Smooth muscle cell (in vitro differentiated cells): ENCODE measurements around the gene ITGBL1. TPM values are rescaled to one million over a fixed set of nuclear protein-coding genes. Genes with fewer than 3 reads are reported as not detected.
A peak's percentile ranks its signal among the peaks of the same experiment; 100 is the strongest.

Source experiments
- DNase-seq: peaks from one replicate; lab custom pipeline; 2025; ENCODE audit not compliant: unreplicated experiment; lab: John Stamatoyannopoulos, UW
- H2AFZ ChIP-seq: fragments of 200-600 bp; sonication (generic); 2 replicates; pipeline ENCODE4 v1.6.0; 2016; ENCODE audit warnings: antibody characterized with exemption, low read depth, mild to moderate bottlenecking
- H3F3A ChIP-seq: fragments of 200-600 bp; sonication (generic); 2 replicates; pipeline ENCODE4 v1.6.0; 2017; ENCODE audit warnings: antibody characterized with exemption, low read depth
- H3K27ac ChIP-seq: fragments of 200-600 bp; sonication (generic); 2 replicates; pipeline ENCODE4 v1.5.1; 2016; ENCODE audit warnings: low read depth, mild to moderate bottlenecking
- H3K27me3 ChIP-seq: fragments of 200-600 bp; sonication (generic); 2 replicates; pipeline ENCODE4 v1.6.1; 2016; ENCODE audit warnings: low read depth, mild to moderate bottlenecking
- H3K36me3 ChIP-seq: fragments of 200-600 bp; sonication (generic); 2 replicates; pipeline ENCODE4 v1.5.1; 2016; ENCODE audit warnings: low read depth
- H3K4me1 ChIP-seq: fragments of 200-600 bp; sonication (generic); 2 replicates; pipeline ENCODE4 v1.5.1; 2016; ENCODE audit warnings: low read depth
- H3K4me2 ChIP-seq: fragments of 200-600 bp; sonication (generic); 2 replicates; pipeline ENCODE4 v1.6.0; 2016; ENCODE audit warnings: mild to moderate bottlenecking
- H3K4me3 ChIP-seq: fragments of 200-600 bp; sonication (generic); 2 replicates; pipeline ENCODE4 v1.5.1; 2016; ENCODE audit warnings: mild to moderate bottlenecking
- H3K79me2 ChIP-seq: fragments of 200-600 bp; sonication (generic); 2 replicates; pipeline ENCODE4 v1.6.0; 2016; ENCODE audit warnings: low read depth, mild to moderate bottlenecking
- H3K9ac ChIP-seq: fragments of 200-600 bp; sonication (generic); 2 replicates; pipeline ENCODE4 v1.6.0; 2016; ENCODE audit warnings: low read depth
- H3K9me3 ChIP-seq: fragments of 200-600 bp; sonication (generic); replicated peaks from 2 replicates; pipeline ENCODE4 v1.5.1; 2016; ENCODE audit warnings: low read depth
- H4K20me1 ChIP-seq: fragments of 200-600 bp; sonication (generic); 2 replicates; pipeline ENCODE4 v1.6.0; 2016; ENCODE audit warnings: low read depth
- CTCF ChIP-seq: fragments of 200-600 bp; sonication (generic); IDR thresholded peaks from 2 replicates; pipeline ENCODE4 v1.5.1; 2017; ENCODE audit warnings: borderline replicate concordance, mild to moderate bottlenecking, antibody characterized with exemption; ENCODE audit not compliant: insufficient read depth, poor library complexity, severe bottlenecking
- WGBS: methylation state at CpG from one replicate; pipeline ENCODE4 v1.1.7; 2016; ENCODE audit warnings: low lambda C conversion rate; 5-methylcytosine and 5-hydroxymethylcytosine counted together
- polyA plus RNA-seq: library from polyadenylated mRNA; unstranded; fragments of >200 nt; fragmentation: Nextera tagmentation; extraction: Ambion mirVana; gene quantifications from 2 replicates; pipeline ENCODE4 v1.2.1, GENCODE V29; 2016
- total RNA-seq: library from RNA; depleted of rRNA; stranded (reverse); fragments of >200 nt; gene quantifications from 2 replicates; pipeline ENCODE4 v1.2.3, GENCODE V29; 2014

The ITGBL1 gene
- total and polyA plus RNA-seq, 2 experiments from 2014 or later: 0.29 TPM; not detected in 1

DNA sequence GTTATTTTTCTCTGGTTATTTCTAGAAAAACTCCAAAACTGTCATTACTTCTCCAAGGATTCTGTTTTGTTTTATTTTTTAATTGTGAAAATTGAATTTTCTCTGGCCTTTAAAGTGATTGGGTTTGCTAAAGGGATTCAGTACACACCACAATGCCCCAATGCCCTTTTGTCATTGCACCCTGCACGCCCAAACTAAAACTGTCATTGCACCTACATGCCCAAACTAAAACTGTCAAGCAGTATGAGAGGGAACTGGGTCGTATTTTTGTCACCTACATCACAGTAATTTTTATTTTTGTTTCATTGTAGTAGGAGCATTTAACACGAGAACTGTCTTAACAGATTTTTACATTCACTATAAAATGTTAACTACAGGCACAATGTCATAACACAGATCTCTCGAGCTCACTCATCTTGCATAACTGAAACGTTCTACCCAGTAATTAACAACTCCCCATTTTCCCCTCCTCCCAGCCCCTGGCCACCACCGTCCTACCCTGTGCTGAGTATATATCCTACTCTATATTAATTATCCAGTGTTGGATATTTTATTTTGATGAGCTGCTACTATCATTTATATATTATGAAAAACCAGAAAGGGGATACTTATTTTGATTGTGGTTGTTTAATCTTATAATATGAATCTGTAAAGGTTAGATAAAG is 43.4 kb upstream of the ITGBL1 start:
- H3K27ac ChIP-seq: no peak overlapping the region

GRCh38 chr13:101412076-101412475 is 40.4 kb upstream of the ITGBL1 start:
- peaks cover 21% of the 10 kb centered on the region for H3K27me3 ChIP-seq
- no peaks in the 10 kb centered on the region for H3F3A ChIP-seq
- 100% methylated on average over 1 of the region's 1 CpG for WGBS
- H3K4me2 ChIP-seq: no peak overlapping the region
- no peak for DNase-seq
- H4K20me1 ChIP-seq: no peaks in the 10 kb centered on the region
- H3K9ac ChIP-seq: no peak overlapping the region
- no peaks in the 10 kb centered on the region for H3K79me2 ChIP-seq
- no peak overlapping the region for H3K4me3 ChIP-seq
- no peaks in the 10 kb centered on the region for H3K4me1 ChIP-seq
- H3K27ac ChIP-seq: no peak overlapping the region
- no peak overlapping the region for H2AFZ ChIP-seq
- no peaks in the 10 kb centered on the region for H3K9me3 ChIP-seq
- no peaks in the 10 kb centered on the region for H3K36me3 ChIP-seq
- TF ChIP-seq CTCF: no peak

More for the DNA sequence above, 43.4 kb upstream of the ITGBL1 start:
- Histone ChIP-seq H2AFZ (no peak overlapping the region), H3K4me3 (no peak overlapping the region), H3K4me2 (no peak overlapping the region), H3K9me3 (no peaks in the 10 kb centered on the region), H3K4me1 (no peaks in the 10 kb centered on the region), H3K9ac (no peak overlapping the region), H3K79me2 (no peaks in the 10 kb centered on the region), H3F3A (no peaks in the 10 kb centered on the region), H3K27me3 (peaks cover 6% of the 10 kb centered on the region), H4K20me1 (no peaks in the 10 kb centered on the region), H3K36me3 (no peaks in the 10 kb centered on the region)
- DNase-seq: no peak
- TF ChIP-seq CTCF: no peak
- 84% methylated on average over 6 of the region's 6 CpGs for WGBS

- Histone ChIP-seq H3K4me3 (peak overlapping the region; percentile 82), H3K36me3 (no peaks in the 10 kb centered on the region), H3K9ac (no peak overlapping the region), H3K4me2 (peak overlapping the region; percentile 99), H3K27ac (no peak overlapping the region), H4K20me1 (no peaks in the 10 kb centered on the region), H3K79me2 (no peaks in the 10 kb centered on the region), H3K27me3 (peaks cover 27% of the 10 kb centered on the region), H3K4me1 (no peaks in the 10 kb centered on the region), H2AFZ (no peak overlapping the region), H3K9me3 (no peaks in the 10 kb centered on the region), H3F3A (no peaks in the 10 kb centered on the region)
- no peak for DNase-seq
- TF ChIP-seq CTCF: no peak
- WGBS: 22% methylated on average over 31 of the region's 43 CpGs
Measured at GRCh38 chr13:101415358-101416174, 36.9 kb upstream of the ITGBL1 start.
